Motor neuron (in vitro differentiated cells): ENCODE data around the gene HES6. TPM values are rescaled to one million over a fixed set of nuclear protein-coding genes. Genes with fewer than 3 reads are reported as not detected.
A peak's percentile ranks its signal among the peaks of the same experiment; 100 is the strongest.

Experiments used
- ATAC-seq, 8 experiments: fragments of 200-7000 bp; cut with Tn5 transposase; replicated peaks in 6 of 8; 2 replicates each; pipeline ENCODE4 v1.8.0; 2021; ENCODE audit warnings: mild to moderate bottlenecking in 8 of 8, moderate library complexity in 8 of 8
- H3K27ac ChIP-seq, 2 donors: fragments of 250-450 bp; sonication (Bioruptor Pico); 2 replicates each; pipeline ENCODE4 v1.9.0; 2021; ENCODE audit warnings: antibody characterized with exemption in 2 of 2, mild to moderate bottlenecking in 2 of 2, moderate library complexity in 1 of 2
- H3K4me1 ChIP-seq, 2 donors: fragments of 250-450 bp; sonication (Bioruptor Pico); replicated peaks in 1 of 2; 2 replicates each; pipeline ENCODE4 v1.6.1; 2021; ENCODE audit warnings: antibody characterized with exemption in 2 of 2, mild to moderate bottlenecking in 2 of 2, moderate library complexity in 1 of 2
- H3K4me3 ChIP-seq, 5 donors: fragments of 250-450 bp; sonication (Bioruptor Pico); 2 replicates each; pipeline ENCODE4 v1.9.0; 2021; ENCODE audit warnings: antibody characterized with exemption in 5 of 5, mild to moderate bottlenecking in 5 of 5, moderate library complexity in 4 of 5
- WGBS, 10 experiments: fragments of 450-650 bp; shearing (Covaris generic); methylation state at CpG; one replicate each; pipeline ENCODE4 v1.0.0; 2022; 5-methylcytosine and 5-hydroxymethylcytosine counted together
- in situ Hi-C, 9 experiments: fragments of 400-800 bp; cut with MboI; loops; one replicate each; pipeline ENCODE4 v1.15.0; 2021; ENCODE audit warnings: low sequenced_read_pairs in 9 of 9, low pct_unique_long_range_greater_than_20kb in 2 of 9; ENCODE audit not compliant: unreplicated experiment in 9 of 9
- total RNA-seq, 8 experiments: library from RNA; unstranded; fragments of 300-600 nt; gene quantifications; 2 replicates each; pipeline versions ENCODE4 v1.2.3 to v1.2.4, GENCODE V29; 2022

The HES6 gene
- total RNA-seq, 8 experiments from 2014 or later = 1.9 to 176 (median 29.6) TPM

- Histone ChIP-seq H3K4me3 (no peak overlapping the region), H3K4me1 (peaks cover 4 to 12% of the 10 kb centered on the region in 2 donors), H3K27ac (no peak overlapping the region)
- no peak for ATAC-seq
- in situ Hi-C loops = no loop called here
- WGBS, 10 experiments = 69 to 100% (median 93%) methylated on average over 1 to 5 of the region's 13 CpGs; no CpG with 5 or more reads in 7 of the 10 experiments
Measured at GRCh38 chr2:238225121-238225520, 14.7 kb downstream of the HES6 start.

DNA sequence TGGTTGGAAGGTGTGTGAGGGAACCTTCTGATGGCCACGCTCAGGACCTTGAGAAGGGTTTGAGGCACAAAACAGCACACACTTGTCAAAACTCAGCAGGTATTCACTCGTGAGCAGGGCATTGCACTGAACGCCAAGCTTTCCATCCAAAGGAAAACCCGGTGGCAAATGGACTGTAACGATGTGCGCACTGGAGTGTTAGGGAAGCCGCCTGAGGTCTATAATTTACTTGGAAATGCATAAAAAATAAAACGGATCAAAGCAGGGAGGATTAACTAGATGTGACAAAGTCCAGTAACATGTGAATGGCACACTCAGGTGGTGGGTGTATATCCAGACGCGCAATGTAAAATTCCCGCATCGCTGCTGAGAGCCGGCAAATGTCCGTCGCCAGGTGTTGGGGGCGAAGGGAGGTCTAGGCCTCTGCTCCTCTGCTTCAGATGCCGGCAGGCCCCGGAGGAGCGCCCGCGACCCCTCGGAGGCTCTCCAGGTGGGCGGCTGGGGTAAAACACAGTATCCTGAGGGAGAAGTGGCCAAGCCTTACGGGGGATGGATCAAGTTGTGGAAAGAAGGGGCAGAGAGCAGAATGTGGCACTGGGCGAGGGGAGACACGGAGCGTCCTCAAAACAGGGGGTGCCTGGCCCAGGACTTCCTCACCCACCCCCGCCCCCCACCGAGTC lies 15.3 kb downstream of the HES6 start:
- 60 to 100% (median 87%) methylated on average over 1 to 18 of the region's 29 CpGs; no CpG with 5 or more reads in 2 of the 10 experiments for WGBS, 10 experiments
- Histone ChIP-seq H3K4me1 (peaks cover 6 to 12% of the 10 kb centered on the region in 2 donors), H3K4me3 (no peak overlapping the region), H3K27ac (no peak overlapping the region)
- in situ Hi-C loops = no loop called here
- no peak for ATAC-seq

- ATAC-seq = peak in 2 of 8 experiments; percentile 9 to 98
- peaks cover 5 to 6% of the 10 kb centered on the region in 2 donors for H3K4me1 ChIP-seq
- in situ Hi-C loops = no loop called here
- WGBS, 10 experiments = 23 to 96% (median 81%) methylated on average over 2 to 8 of the region's 23 CpGs; no CpG with 5 or more reads in 5 of the 10 experiments
- no peak overlapping the region for H3K4me3 ChIP-seq
- H3K27ac ChIP-seq = no peak overlapping the region
Measured at GRCh38 chr2:238220892-238221521, 18.8 kb downstream of the HES6 start.

DNA sequence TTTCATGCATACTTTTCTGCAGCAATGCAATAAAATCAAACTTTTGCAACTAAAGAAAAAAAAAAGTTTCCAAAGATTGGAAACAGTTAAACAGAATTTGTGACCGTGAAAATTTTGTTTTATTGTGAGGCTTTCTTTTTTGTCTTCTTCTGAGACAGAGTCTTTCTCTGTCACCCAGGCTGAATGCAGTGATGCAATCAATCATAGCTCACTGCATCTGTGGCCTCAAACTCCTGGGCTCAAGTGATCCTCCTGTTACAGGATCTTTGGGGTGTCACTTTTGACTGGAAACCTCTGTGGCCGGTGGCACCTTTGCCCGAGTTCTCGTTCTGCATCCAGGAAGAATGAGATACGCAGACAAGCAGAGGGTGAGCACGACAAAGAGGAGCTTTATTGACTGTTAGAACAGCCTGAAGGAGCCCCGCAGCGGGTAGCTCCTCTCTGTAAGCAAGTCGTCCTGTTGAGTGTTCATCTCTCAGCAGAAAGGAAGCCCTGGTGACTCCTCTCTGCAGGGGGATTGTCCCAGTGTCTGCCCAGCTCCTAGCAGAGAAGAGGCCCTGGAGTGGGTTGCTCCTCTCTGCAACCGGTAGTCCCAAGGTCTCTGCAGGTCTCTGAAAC lies 19.5 kb downstream of the HES6 start:
- 42 to 94% (median 69%) methylated on average over 1 to 10 of the region's 10 CpGs; no CpG with 5 or more reads in 1 of the 10 experiments for WGBS, 10 experiments
- H3K4me1 ChIP-seq = peaks cover 5 to 6% of the 10 kb centered on the region in 2 donors
- peak in 3 of 8 experiments; percentile 35 to 51 (median 40) for ATAC-seq
- in situ Hi-C loops = no loop called here
- H3K4me3 ChIP-seq = no peak overlapping the region
- H3K27ac ChIP-seq = no peak overlapping the region

GRCh38 chr2:238216651-238217184 lies 23.1 kb downstream of the HES6 start:
- ATAC-seq = peak in 4 of 8 experiments; percentile 40 to 53 (median 46)
- in situ Hi-C loops = no loop called here
- Histone ChIP-seq H3K27ac (no peak overlapping the region), H3K4me1 (peaks cover 5 to 6% of the 10 kb centered on the region in 2 donors), H3K4me3 (no peak overlapping the region)
- WGBS, 10 experiments = 67 to 80% (median 67%) methylated on average over 1 of the region's 2 CpGs; no CpG with 5 or more reads in 7 of the 10 experiments

DNA sequence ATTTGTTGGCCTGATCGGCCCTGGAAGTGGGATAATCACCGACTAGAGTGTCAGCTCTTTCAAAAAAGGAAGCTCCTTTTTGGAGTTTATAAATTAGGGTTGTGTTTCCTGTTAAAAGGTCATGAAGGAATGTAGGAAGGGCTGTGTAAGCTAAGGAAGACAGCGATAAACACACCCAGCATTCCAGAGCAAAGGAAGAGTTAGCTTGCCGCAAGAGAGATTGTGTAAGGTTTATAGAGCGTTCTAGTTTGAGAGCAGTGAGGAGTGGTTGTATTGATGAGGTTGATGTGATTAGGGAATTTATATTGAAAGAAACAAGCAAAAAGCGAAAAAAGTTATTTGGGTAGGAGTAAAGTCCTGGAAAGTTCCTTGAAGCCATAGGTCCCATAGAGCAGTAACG lies 32.8 kb downstream of the HES6 start:
- in situ Hi-C loops = no loop called here
- ATAC-seq = no peak

DNA sequence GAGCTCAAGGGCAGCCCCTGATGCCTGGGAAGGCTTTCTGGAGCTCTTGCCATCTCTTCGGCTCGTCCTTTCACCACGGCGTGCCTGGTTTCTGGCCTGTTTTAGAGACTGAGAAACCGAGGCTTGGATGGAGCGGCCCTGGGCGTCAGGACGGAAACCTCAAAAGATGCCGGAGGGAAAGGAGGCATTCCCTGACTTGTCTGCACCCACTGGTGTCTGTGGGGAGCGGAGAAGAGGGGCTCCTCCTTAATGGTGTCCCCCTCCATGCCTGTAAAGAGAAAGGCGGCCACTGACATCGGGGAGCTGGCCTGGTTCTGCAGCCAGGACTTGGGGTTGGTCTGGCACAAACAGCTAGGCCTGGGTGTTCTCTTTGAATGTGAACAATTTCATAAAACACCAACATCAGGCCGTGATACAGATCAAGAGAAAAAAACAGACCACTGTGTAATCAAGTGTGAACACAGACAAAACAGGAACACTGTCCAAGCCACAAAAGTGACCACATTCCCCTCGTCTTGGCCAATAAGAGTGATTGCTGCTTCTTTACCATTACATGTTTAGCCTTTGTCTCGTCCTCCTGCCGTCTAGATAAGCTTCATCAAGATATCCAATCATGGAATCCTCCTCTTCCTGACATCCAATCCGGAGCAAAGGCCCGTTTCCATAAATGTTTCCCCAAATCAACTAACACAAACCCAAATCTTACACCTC lies 35.7 kb downstream of the HES6 start:
- peak overlapping the region; percentile 19 to 50 for H3K27ac ChIP-seq
- peak overlapping the region; percentile 75 to 93 (median 89) for H3K4me3 ChIP-seq
- H3K4me1 ChIP-seq = peaks cover 12 to 13% of the 10 kb centered on the region in 2 donors
- WGBS, 10 experiments = 55 to 83% (median 80%) methylated on average over 3 to 13 of the region's 18 CpGs; no CpG with 5 or more reads in 1 of the 10 experiments
- in situ Hi-C loops = no loop called here
- peak in 1 of 8 experiments; percentile 4 for ATAC-seq

More for the DNA sequence above, 32.8 kb downstream of the HES6 start:
- WGBS, 10 experiments = 44 to 100% (median 90%) methylated on average over 1 to 7 of the region's 7 CpGs
- Histone ChIP-seq H3K4me3 (no peak overlapping the region), H3K4me1 (peaks cover 2 to 4% of the 10 kb centered on the region in 2 donors), H3K27ac (no peak overlapping the region)

- Histone ChIP-seq H3K4me3 (peak within 1 kb of the TSS; percentile 75 to 93 (median 89)), H3K4me1 (peaks cover 12 to 13% of the 10 kb centered on the region in 2 donors), H3K27ac (peak within 1 kb of the TSS; percentile 89 to 90)
- ATAC-seq = peak; percentile 94 to 99 (median 99)
- in situ Hi-C loops = no loop called here
- 0 to 5% (median 0%) methylated on average over 1 to 6 of the region's 126 CpGs; no CpG with 5 or more reads in 5 of the 10 experiments for WGBS, 10 experiments
Measured at GRCh38 chr2:238203094-238203972, 36.5 kb downstream of the HES6 start, which contains the start of gene ILKAP. ILKAP (minus strand) TSS chr2:238203695; CDS start chr2:238203553, 142 bp downstream.

DNA sequence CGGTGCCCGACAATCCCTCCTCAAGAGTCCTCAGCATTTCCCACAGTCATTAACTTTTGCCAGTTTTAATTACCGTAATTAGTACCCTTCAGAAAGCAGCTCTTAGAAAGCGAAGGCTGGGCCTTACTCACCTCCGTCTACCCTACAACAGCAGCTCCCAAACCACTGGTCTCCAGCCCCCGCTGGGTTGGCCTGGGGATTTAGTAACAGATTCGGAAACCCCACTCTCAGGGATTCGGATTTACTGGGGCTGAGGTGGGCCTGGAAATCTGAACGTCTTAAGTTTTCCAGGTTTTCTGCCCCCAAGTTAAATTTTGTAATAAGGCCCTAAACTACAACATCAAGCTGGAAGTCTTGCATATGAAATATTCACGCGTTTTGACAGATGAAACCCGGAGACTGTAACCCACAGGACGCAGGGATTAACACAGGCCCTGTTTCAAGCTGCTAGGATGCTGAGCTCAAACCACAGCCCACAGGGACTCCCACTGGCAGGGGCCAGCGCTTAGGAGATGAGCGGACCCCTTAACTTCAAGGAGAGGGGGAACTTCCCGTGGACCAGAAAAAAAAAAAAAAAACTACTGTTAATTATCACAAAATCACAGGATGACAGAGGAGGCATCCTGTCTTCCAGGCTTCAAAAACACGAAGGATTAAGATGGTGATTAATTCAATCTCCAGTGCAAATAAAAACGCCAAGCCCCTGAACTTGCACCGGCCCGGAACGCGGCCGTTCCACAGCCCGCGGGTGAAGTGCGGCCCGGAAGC lies 37.3 kb downstream of the HES6 start:
- peak overlapping the region; percentile 89 to 90 for H3K27ac ChIP-seq
- in situ Hi-C loops = no loop called here
- H3K4me3 ChIP-seq = peak overlapping the region; percentile 75 to 93 (median 89)
- WGBS, 10 experiments = 0 to 8% (median 4%) methylated on average over 3 to 12 of the region's 27 CpGs; no CpG with 5 or more reads in 2 of the 10 experiments
- H3K4me1 ChIP-seq = peaks cover 12 to 13% of the 10 kb centered on the region in 2 donors
- peak in 1 of 8 experiments; percentile 2 for ATAC-seq

DNA sequence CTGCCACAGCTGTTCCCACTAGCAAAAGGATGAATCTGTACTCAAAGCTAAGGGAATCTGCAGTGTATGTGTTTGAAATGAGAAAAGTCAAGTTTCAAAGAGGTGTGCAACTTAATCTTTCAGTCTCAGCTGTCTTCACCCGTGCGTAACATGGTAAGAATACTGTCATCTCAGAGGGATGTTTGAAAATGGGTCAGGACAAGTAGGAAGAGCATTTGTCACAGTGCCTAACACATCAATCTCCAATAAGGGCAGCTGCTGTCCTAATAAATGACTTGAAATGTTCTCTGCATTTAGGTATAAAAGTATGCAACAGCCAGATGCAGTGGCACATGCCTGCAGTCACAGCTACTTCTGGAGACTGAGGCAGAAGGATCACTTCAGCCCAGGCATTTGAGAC lies 49.4 kb downstream of the HES6 start:
- Histone ChIP-seq H3K4me3 (no peak overlapping the region), H3K4me1 (no peaks in the 10 kb centered on the region), H3K27ac (no peak overlapping the region)
- ATAC-seq = no peak
- WGBS, 10 experiments = 86 to 100% (median 92%) methylated on average over 1 to 2 of the region's 2 CpGs; no CpG with 5 or more reads in 5 of the 10 experiments
- in situ Hi-C loops = no loop called here
